ENCODE measurements around the gene ILRUN. TPM values are rescaled to one million over a fixed set of nuclear protein-coding genes. Genes with fewer than 3 reads are reported as not detected.
A peak's percentile ranks its signal among the peaks of the same experiment; 100 is the strongest.
"Not testable (repeated sequence)": the region's sequence is repeated elsewhere in the genome, so short reads cannot be mapped to it uniquely, and the experiment has no call there.

The ILRUN gene
- total RNA-seq, 2 experiments from 2014 or later, result 27.1 to 82.7 TPM

- CTCF ChIA-PET (ENCODE audit: unreplicated experiment), result no interaction called here
These were observed 12.2 kb downstream of the ILRUN start for GRCh38 chr6:34684364-34684763.

GRCh38 chr6:34680802-34681515, 15.6 kb downstream of the ILRUN start:
- peak overlapping the region; percentile 46 for H3K4me3 ChIP-seq (ENCODE audit: low read depth, low read length, poor library complexity, severe bottlenecking)
- H3K9me2 ChIP-seq (ENCODE audit: insufficient read depth, low read length), result no peaks in the 10 kb centered on the region
- peaks cover 86% of the 10 kb centered on the region for H3K4me1 ChIP-seq (ENCODE audit: insufficient read depth, low read length, poor library complexity, severe bottlenecking)
- TF ChIP-seq EZH2phosphoT487 (IDR thresholded peaks at IDR 0.05; ENCODE audit: borderline replicate concordance, low read depth, low read length) (no peak), CTCF (conservative IDR thresholded peaks at IDR 0.05; ENCODE audit: low read length) (no peak)
- intact Hi-C loops (cut with micrococcal nuclease; ENCODE audit: unreplicated experiment), result loop anchor here (2.0 kb wide), 1 partner anchor 214 kb away; the partner anchor contains the start of gene PACSIN1
- H3K27ac ChIP-seq (ENCODE audit: low read depth, low read length, poor library complexity, severe bottlenecking), result peak overlapping the region; percentile 89
- H3K4me2 ChIP-seq (ENCODE audit: low read length), result peak overlapping the region; percentile 91
- POLR2A ChIA-PET, result interaction anchor here (0.7 to 2.1 kb wide), 6 partner anchors 24 to 197 kb away, joined by 3 to 17 read pairs (median 4); no protein-coding TSS in a partner anchor
- BruUV-seq (replicated peaks), result TSS peak; percentile 19
- no peaks in the 10 kb centered on the region for H4K20me1 ChIP-seq (ENCODE audit: insufficient read depth, low read length)
- H3K9me3 ChIP-seq (ENCODE audit: low read length), result no peaks in the 10 kb centered on the region
- 0 out of 2 replicates have a peak overlapping the region, but pooled peaks have one; percentile 16 for H2AFZ ChIP-seq (ENCODE audit: low read length)
- CTCF ChIA-PET (ENCODE audit: unreplicated experiment), result no interaction called here
- H3K36me3 ChIP-seq (ENCODE audit: insufficient read depth, low read length), result peaks cover 31% of the 10 kb centered on the region
- peaks cover 100% of the 10 kb centered on the region for H3K79me2 ChIP-seq (ENCODE audit: insufficient read depth, low read depth, low read length)
- no peak for DNase-seq (ENCODE audit: low spot score)

More at GRCh38 chr6:34684364-34684763, 12.2 kb downstream of the ILRUN start:
- Histone ChIP-seq H3K4me2 (ENCODE audit: low read length) (peak overlapping the region; percentile 41), H2AFZ (ENCODE audit: low read length) (no peak overlapping the region), H3K27ac (ENCODE audit: low read depth, low read length, poor library complexity, severe bottlenecking) (peak overlapping the region; percentile 52), H3K79me2 (ENCODE audit: insufficient read depth, low read depth, low read length) (peaks cover 100% of the 10 kb centered on the region), H3K4me1 (ENCODE audit: insufficient read depth, low read length, poor library complexity, severe bottlenecking) (peaks cover 57% of the 10 kb centered on the region), H3K4me3 (ENCODE audit: low read depth, low read length, poor library complexity, severe bottlenecking) (no peak overlapping the region), H3K9me2 (ENCODE audit: insufficient read depth, low read length) (no peaks in the 10 kb centered on the region), H4K20me1 (ENCODE audit: insufficient read depth, low read length) (no peaks in the 10 kb centered on the region), H3K9me3 (ENCODE audit: low read length) (no peaks in the 10 kb centered on the region), H3K36me3 (ENCODE audit: insufficient read depth, low read length) (peaks cover 39% of the 10 kb centered on the region)
- no TSS peak for BruUV-seq (replicated peaks)
- intact Hi-C loops (cut with micrococcal nuclease; ENCODE audit: unreplicated experiment), result no loop called here
- peak; percentile 67 for TF ChIP-seq CTCF (conservative IDR thresholded peaks at IDR 0.05; ENCODE audit: low read length)
- no peak for TF ChIP-seq EZH2phosphoT487 (IDR thresholded peaks at IDR 0.05; ENCODE audit: borderline replicate concordance, low read depth, low read length)
- POLR2A ChIA-PET, result interaction anchor here (0.8 to 2.1 kb wide), 3 partner anchors 9 to 12 kb away, joined by 3 to 7 read pairs (median 6); partner anchors contain the start of gene ILRUN
- no peak for DNase-seq (ENCODE audit: low spot score)

GRCh38 chr6:34680313-34680712, 16.3 kb downstream of the ILRUN start:
- H2AFZ ChIP-seq (ENCODE audit: low read length); CTCF ChIA-PET (ENCODE audit: unreplicated experiment); DNase-seq (ENCODE audit: low spot score); BruUV-seq (replicated peaks); H3K9me3 ChIP-seq (ENCODE audit: low read length); H3K9me2 ChIP-seq (ENCODE audit: insufficient read depth, low read length); POLR2A ChIA-PET; H4K20me1 ChIP-seq (ENCODE audit: insufficient read depth, low read length): not testable (repeated sequence)
- Histone ChIP-seq H3K4me1 (ENCODE audit: insufficient read depth, low read length, poor library complexity, severe bottlenecking) (peaks cover 90% of the 10 kb centered on the region), H3K36me3 (ENCODE audit: insufficient read depth, low read length) (peaks cover 30% of the 10 kb centered on the region), H3K27ac (ENCODE audit: low read depth, low read length, poor library complexity, severe bottlenecking) (peak overlapping the region; percentile 89), H3K4me3 (ENCODE audit: low read depth, low read length, poor library complexity, severe bottlenecking) (peak overlapping the region; percentile 20), H3K79me2 (ENCODE audit: insufficient read depth, low read depth, low read length) (peaks cover 100% of the 10 kb centered on the region), H3K4me2 (ENCODE audit: low read length) (peak overlapping the region; percentile 91)
- intact Hi-C loops (cut with micrococcal nuclease; ENCODE audit: unreplicated experiment), result loop anchor here (2.0 kb wide), 1 partner anchor 214 kb away; the partner anchor contains the start of gene PACSIN1
